Measurements from ENCODE around the gene OGDH.

GRCh38 chr7:44706788-44707557, 100.5 kb downstream of the OGDH start:
- TF ChIP-seq POLR2A (IDR thresholded peaks at IDR 0.05) (no peak), CTCF (IDR thresholded peaks at IDR 0.05) (no peak)
